Measurements from ENCODE around the gene JADE2.

Gene JADE2

GRCh38 chr5:134530301-134531077, 5.0 kb downstream of the JADE2 start:
- DNase-seq = no peak

GRCh38 chr5:134533115-134533815, 7.8 kb downstream of the JADE2 start:
- no peak for DNase-seq

- DNase-seq = no peak
Observed at GRCh38 chr5:134534058-134534725, 8.7 kb downstream of the JADE2 start.

GRCh38 chr5:134534726-134535110, 9.2 kb downstream of the JADE2 start:
- no peak for DNase-seq

- no peak for DNase-seq
Observed at GRCh38 chr5:134536876-134537275, 11.4 kb downstream of the JADE2 start.

- no peak for DNase-seq
Observed at GRCh38 chr5:134537297-134537696, 11.8 kb downstream of the JADE2 start.

GRCh38 chr5:134538296-134538695, 12.8 kb downstream of the JADE2 start:
- DNase-seq = no peak

- no peak for DNase-seq
Observed at GRCh38 chr5:134539732-134540131, 14.3 kb downstream of the JADE2 start.

- peak; percentile 41 for DNase-seq
Observed at GRCh38 chr5:134540747-134541733, 15.6 kb downstream of the JADE2 start.

- DNase-seq = no peak
Observed at GRCh38 chr5:134541736-134542376, 16.4 kb downstream of the JADE2 start.

GRCh38 chr5:134543820-134544614, 18.5 kb downstream of the JADE2 start:
- DNase-seq = peak; percentile 66

GRCh38 chr5:134545070-134545868, 19.8 kb downstream of the JADE2 start:
- peak; percentile 17 for DNase-seq

GRCh38 chr5:134547066-134547465, 21.6 kb downstream of the JADE2 start:
- DNase-seq = no peak

GRCh38 chr5:134547579-134547978, 22.1 kb downstream of the JADE2 start:
- DNase-seq = no peak

GRCh38 chr5:134547999-134548658, 22.7 kb downstream of the JADE2 start:
- no peak for DNase-seq

- no peak for DNase-seq
Observed at GRCh38 chr5:134549714-134550113, 24.2 kb downstream of the JADE2 start.

- no peak for DNase-seq
Observed at GRCh38 chr5:134550271-134551214, 25.1 kb downstream of the JADE2 start.

GRCh38 chr5:134551901-134552300, 26.4 kb downstream of the JADE2 start:
- no peak for DNase-seq

- DNase-seq = no peak
Observed at GRCh38 chr5:134552301-134552700, 26.8 kb downstream of the JADE2 start.

All from CD4-positive, alpha-beta T cell treated with Interferon gamma for 1 hour (primary cell).